Mucosa of descending colon (tissue), 3 donors: ENCODE data around the gene CTBP2. TPM values are rescaled to one million over a fixed set of nuclear protein-coding genes. Genes with fewer than 3 reads are reported as not detected.
"Not testable (repeated sequence)": the region's sequence is repeated elsewhere in the genome, so short reads cannot be mapped to it uniquely, and the experiment has no call there.

Experiments
- ATAC-seq: fragments of 200-7000 bp; cut with Tn5 transposase; one replicate; pipeline ENCODE4 v1.9.1; 2020; ENCODE audit warnings: mild to moderate bottlenecking, moderate library complexity
- DNase-seq, 3 donors: peaks; one replicate each; pipeline ENCODE4 v3.0.0-alpha.2; 2020
- H3K36me3 ChIP-seq: fragments of 200-600 bp; one replicate; pipeline ENCODE4 v1.8.0; 2021; ENCODE audit warnings: low read depth, mild to moderate bottlenecking
- H3K4me1 ChIP-seq: fragments of 200-600 bp; one replicate; pipeline ENCODE4 v1.8.0; 2021; ENCODE audit warnings: low read depth, mild to moderate bottlenecking
- H3K4me3 ChIP-seq: fragments of 200-600 bp; one replicate; pipeline ENCODE4 v1.8.0; 2021; ENCODE audit warnings: mild to moderate bottlenecking
- H3K9me3 ChIP-seq: fragments of 200-600 bp; one replicate; pipeline ENCODE4 v1.8.0; 2021; ENCODE audit warnings: mild to moderate bottlenecking
- intact Hi-C, 2 donors: fragments of 100-400 bp; cut with DNase I in 1 of 2; cut with micrococcal nuclease in 1 of 2; formaldehyde crosslinking; loops; one replicate each; pipeline versions ENCODE4 v1.11.0 to v1.11.1; 2022; cut with DNase I, micrococcal nuclease
- total RNA-seq, 3 donors: library from RNA; stranded (reverse); fragmentation: NEBNext Ultra II Directional in 2 of 3; extraction: Animal tissue kit (Norgen Biotek cat#: 25700) in 2 of 3; gene quantifications; one replicate each; pipeline versions ENCODE4 v1.2.1 to v1.2.4, GENCODE V29; 2021 to 2023
- TF ChIP-seq, protein P1 (sequence below): fragments of 200-600 bp; IDR thresholded peaks from one replicate; pipeline ENCODE4 v1.8.0; 2022; ENCODE audit warnings: antibody characterized with exemption, mild to moderate bottlenecking
- donor health status: DM: no; HTN: no; CAD: no; lungs with moderate emphysema.
- donor health status: DM: no; HTN: no; CAD: no.
- donor health status: DM: no; HTN: yes; CAD: no.

CTBP2 gene
- total RNA-seq, 3 donors from 2014 or later, result 109 to 137 (median 121) TPM

- Histone ChIP-seq H3K36me3 (peaks cover 9% of the 10 kb centered on the region), H3K9me3 (no peaks in the 10 kb centered on the region), H3K4me3 (no peak overlapping the region), H3K4me1 (no peaks in the 10 kb centered on the region)
- DNase-seq, result peak; percentile 49 to 82 (median 50)
- TF ChIP-seq, protein P1, sequence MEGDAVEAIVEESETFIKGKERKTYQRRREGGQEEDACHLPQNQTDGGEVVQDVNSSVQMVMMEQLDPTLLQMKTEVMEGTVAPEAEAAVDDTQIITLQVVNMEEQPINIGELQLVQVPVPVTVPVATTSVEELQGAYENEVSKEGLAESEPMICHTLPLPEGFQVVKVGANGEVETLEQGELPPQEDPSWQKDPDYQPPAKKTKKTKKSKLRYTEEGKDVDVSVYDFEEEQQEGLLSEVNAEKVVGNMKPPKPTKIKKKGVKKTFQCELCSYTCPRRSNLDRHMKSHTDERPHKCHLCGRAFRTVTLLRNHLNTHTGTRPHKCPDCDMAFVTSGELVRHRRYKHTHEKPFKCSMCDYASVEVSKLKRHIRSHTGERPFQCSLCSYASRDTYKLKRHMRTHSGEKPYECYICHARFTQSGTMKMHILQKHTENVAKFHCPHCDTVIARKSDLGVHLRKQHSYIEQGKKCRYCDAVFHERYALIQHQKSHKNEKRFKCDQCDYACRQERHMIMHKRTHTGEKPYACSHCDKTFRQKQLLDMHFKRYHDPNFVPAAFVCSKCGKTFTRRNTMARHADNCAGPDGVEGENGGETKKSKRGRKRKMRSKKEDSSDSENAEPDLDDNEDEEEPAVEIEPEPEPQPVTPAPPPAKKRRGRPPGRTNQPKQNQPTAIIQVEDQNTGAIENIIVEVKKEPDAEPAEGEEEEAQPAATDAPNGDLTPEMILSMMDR, result peak; percentile 57
- ATAC-seq, result peak; percentile 72
- intact Hi-C loops, result no loop called here
These were observed 167.7 kb downstream of the CTBP2 start for GRCh38 chr10:124992462-124993344.

- intact Hi-C loops, result no loop called here
- H3K4me1 ChIP-seq, result no peaks in the 10 kb centered on the region
- H3K36me3 ChIP-seq, result peaks cover 9% of the 10 kb centered on the region
- DNase-seq, result no peak
- no peak for ATAC-seq
- H3K9me3 ChIP-seq, result no peaks in the 10 kb centered on the region
- TF ChIP-seq, protein P1, result no peak
- no peak overlapping the region for H3K4me3 ChIP-seq
These were observed 168.5 kb downstream of the CTBP2 start for GRCh38 chr10:124991835-124992234.

DNA sequence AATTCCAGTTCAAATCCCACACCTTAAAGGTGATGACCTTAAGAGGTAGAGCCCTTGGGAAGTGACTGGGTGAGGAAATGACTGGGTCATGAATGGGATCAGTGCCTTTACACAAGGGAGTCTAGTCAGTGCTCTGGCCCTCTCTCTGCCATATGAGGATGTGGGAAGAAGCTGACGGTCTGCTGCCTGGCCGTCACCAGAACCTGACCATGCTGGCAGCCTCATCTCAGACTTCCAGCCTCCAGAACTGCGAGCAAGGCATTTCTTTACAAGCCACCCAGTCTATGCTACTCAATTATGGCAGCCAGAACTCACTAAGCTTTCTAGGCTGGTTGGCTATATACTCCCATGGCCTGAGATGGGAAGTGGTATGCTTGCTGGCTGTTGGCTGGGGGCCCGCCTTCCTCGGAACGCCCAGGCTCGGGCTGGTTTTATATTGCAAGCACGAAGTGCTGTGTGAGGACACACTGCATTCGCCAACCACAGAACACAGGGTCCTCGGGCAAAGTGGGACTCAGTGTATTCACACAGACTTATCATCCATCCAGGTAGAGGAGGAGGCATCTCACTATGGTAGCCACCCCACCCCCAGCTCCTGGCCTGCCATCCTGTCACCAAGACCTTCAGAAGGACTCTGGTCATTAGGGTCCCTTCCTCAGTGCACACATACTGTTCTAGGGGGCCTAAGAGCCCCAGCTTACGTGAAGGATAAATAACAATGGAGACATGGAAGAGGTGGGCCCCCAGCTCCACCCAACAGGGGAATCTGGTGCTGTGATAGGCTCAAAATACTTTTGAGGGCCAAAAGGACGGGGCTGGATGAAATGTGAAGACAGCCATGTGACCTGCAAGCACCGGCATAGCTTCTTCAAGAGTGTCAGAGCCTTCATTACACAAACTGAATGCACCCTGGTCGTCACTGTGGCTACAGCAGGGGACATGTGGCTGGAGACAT lies 169.4 kb downstream of the CTBP2 start:
- Histone ChIP-seq H3K9me3 (no peaks in the 10 kb centered on the region), H3K4me1 (no peaks in the 10 kb centered on the region), H3K36me3 (peaks cover 4% of the 10 kb centered on the region), H3K4me3 (no peak overlapping the region)
- no peak for ATAC-seq
- TF ChIP-seq, protein P1, result no peak
- DNase-seq, result peak in 1 of 3 donors; percentile 25
- intact Hi-C loops, result no loop called here

DNA sequence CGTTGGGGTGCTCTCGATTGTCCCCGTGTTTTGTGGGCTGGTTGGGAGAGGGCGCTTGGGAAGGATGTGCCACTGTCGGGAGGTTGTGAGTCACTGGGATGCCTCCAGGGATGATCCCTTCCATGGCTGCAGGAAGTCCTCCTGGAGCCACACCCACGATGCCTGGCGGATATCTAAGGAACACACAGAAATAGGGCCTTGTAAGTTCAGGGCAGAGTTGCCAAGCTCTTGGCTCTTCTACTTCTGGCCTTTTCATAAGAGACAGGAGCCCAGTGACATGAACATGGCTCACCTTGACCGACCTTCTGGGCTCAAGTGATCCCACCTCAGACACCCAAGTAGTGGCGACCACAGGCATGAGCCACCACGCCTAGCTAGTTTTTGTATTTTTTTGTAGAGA lies 170.8 kb downstream of the CTBP2 start:
- DNase-seq, result peak in 1 of 3 donors; percentile 17
- H3K9me3 ChIP-seq, result no peaks in the 10 kb centered on the region
- no peak overlapping the region for H3K4me3 ChIP-seq
- H3K36me3 ChIP-seq, result peaks cover 3% of the 10 kb centered on the region
- H3K4me1 ChIP-seq, result no peaks in the 10 kb centered on the region
- TF ChIP-seq, protein P1, result no peak
- peak; percentile 8 for ATAC-seq
- intact Hi-C loops, result no loop called here

DNA sequence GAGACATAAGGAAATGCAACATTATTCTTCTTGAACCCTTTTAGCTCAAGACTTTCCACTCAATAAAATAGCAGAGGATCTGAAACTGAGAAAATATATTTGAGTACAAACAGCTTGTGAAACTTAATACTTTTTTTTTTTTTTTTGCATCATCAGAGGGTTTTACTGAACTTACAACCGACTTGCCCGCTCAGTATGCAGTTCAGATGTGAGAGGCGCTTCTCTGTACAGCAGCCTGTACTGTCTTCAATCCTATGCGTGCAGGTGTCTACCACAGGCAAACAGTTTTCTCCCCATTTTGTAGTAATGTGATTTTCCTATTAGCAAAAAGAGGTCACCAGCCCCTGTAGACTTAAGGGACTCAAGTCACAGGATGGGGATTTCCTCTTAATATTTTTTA lies 171.6 kb downstream of the CTBP2 start:
- H3K36me3 ChIP-seq, H3K9me3 ChIP-seq, intact Hi-C loops, H3K4me1 ChIP-seq, ATAC-seq, DNase-seq, H3K4me3 ChIP-seq: not testable (repeated sequence)
